ENCODE results near the gene SPRED3.
A peak's percentile ranks its signal among the peaks of the same experiment; 100 is the strongest.
"Not testable (repeated sequence)": the region's sequence is repeated elsewhere in the genome, so short reads cannot be mapped to it uniquely, and the experiment has no call there.

Gene SPRED3

GRCh38 chr19:38388349-38389100 is at the start of gene SPRED3:
TSS of gene SPRED3 (plus strand) at chr19:38388697. CDS start at chr19:38390303, 1,606 bp downstream.
- DNase-seq (ENCODE audit: low read depth) = no peak

DNA sequence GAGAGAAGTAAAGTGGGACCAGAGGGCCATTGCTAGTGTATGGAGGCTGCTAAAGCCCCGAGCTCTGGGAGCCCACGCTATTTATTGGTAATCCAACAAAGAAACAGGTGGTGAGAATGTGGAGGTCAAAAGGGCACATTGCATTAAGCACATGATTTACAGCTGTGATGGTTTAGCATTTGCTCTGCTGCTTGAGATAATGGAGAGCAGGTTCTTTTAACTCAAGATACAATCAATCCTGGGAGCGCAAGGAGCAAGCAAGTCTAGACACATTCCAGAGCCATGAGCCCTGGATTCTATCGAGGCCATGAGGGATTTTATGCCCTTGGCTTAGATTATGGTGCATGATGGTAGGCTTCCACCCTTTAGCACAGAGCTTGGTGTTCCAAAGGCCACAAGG is 49.5 kb upstream of the SPRED3 start:
- DNase-seq (ENCODE audit: low read depth) = not testable (repeated sequence)

- DNase-seq (ENCODE audit: low read depth) = no peak
Observed at GRCh38 chr19:38340927-38341326, 47.6 kb upstream of the SPRED3 start.

DNA sequence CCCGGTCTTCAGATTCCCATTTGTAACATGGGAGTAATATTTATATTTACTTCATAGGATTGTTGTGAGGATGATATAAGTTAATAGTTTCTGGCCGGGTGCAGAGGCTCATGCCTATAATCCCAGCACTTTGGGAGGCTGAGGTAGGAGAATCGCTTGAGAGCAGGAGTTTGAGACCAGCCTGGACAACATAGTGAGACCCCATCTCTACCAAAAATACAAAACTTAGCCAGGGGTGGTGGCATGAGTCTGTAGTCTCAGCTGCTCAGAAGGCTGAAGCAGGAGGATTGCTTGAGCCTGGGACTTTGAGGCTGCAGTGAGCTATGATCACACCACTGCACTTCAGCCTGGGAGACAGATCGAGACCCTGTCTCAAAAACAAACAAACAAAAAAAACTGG is 41.7 kb upstream of the SPRED3 start:
- no peak for DNase-seq (ENCODE audit: low read depth)

GRCh38 chr19:38350883-38351282 is 37.6 kb upstream of the SPRED3 start:
- DNase-seq (ENCODE audit: low read depth) = no peak

DNA sequence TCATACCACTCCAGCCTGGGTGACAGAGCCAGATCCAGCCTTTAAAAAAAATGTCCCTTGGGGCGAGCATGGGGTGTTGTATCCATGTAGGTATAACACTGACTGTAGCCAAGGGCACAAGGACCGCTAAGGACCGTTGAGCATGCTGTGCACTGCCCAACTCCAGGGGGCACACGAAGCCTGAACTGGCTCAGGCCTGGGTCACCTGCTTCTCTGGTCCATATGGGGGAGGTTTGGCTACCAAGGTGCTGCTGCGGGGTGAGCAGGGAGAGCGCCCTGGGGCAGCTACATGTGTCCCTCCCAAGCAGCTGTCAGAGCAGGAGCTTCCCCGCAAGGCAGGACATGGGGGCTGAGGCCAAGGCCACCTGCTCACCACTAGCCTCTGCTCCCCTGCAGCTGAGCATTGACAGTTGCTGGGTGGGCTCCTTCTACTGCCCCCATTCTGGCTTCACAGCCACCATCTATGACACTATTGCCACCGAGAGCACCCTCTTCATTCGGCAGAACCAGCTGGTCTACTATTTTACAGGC is 36.6 kb upstream of the SPRED3 start:
- DNase-seq (ENCODE audit: low read depth) = no peak

GRCh38 chr19:38352611-38353010 is 35.9 kb upstream of the SPRED3 start:
- no peak for DNase-seq (ENCODE audit: low read depth)

GRCh38 chr19:38355728-38356725 is 32.5 kb upstream of the SPRED3 start:
- DNase-seq (ENCODE audit: low read depth) = no peak

GRCh38 chr19:38358071-38358470 is 30.4 kb upstream of the SPRED3 start:
- DNase-seq (ENCODE audit: low read depth) = no peak

DNA sequence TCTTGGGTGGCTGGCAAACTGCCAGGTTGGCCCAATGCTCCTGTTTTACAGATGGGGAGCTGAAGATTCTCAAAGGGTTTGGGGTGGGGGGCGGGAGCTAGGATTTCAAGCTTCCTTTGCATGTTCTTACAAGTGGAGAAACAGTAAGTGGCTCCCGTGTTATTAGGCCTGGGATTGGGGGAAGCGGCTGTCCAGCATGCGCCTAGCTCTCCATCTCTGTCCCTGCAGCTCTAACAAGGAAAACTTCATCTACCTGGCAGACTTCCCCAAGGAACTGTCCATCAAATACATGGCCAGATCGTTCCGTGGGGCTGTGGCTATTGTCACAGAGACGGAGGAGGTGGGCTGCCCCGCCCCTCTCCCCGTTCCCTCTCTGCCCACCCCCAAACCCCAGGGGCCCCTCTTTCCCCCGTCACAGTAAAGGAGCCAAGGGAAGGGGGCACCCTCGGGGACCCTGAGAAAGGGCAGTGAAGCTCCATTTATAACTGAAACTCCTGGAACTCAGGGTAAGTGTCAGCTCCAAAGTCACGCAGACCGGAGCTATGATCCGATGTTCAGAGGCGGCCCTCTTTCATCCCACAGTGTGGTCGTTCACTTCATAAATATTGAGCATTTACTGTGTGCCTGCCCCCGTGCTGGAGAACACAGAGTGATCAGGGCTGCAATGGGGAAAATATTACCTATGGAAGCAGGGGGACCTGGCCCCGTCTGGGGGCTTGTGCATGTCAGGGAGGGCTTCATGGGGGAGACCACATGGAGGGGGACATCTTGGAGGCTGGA is 29.1 kb upstream of the SPRED3 start:
- DNase-seq (ENCODE audit: low read depth) = no peak

- DNase-seq (ENCODE audit: low read depth) = no peak
Observed at GRCh38 chr19:38360351-38360750, 28.1 kb upstream of the SPRED3 start.

- DNase-seq (ENCODE audit: low read depth) = no peak
Observed at GRCh38 chr19:38360839-38361631, 27.5 kb upstream of the SPRED3 start.

GRCh38 chr19:38361633-38362075 is 26.8 kb upstream of the SPRED3 start:
- DNase-seq (ENCODE audit: low read depth) = peak; percentile 59

DNA sequence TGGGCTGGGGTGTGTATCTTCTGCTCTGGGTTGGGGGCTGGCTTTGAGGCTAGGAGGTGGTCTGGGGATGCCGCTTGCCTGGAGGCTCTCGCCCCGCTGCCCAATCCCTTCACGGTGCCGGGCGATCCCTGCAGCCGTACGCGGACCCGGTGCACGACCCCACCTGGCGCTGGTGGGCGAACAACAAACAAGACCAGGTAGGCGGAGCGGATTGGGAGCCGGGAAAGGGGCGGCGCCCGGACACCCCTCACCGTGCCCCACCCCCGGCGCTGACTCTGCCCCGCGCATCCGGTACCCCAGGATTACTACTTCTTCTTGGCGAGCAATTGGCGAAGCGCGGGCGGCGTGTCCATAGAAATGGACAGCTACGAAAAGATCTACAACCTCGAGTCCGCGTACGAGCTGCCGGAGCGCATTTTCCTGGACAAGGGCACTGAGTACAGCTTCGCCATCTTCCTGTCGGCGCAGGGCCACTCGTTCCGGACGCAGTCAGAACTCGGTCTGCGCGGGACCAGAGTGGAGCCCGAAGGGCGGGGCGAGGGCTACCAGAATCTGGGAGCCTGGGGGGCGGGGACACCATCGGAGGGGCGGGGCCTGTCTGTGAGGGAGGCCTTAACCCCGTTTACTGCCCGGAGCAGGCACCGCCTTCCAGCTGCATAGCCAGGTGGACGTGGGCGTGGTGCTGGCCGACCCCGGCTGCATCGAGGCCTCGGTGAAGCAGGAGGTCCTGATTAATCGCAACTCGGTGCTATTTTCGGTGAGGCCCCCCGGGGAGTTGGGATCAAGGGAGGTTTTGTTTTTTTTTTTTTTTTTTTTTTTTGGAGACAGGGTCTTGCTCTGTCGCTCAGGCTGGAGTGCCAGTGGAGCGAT is 26.2 kb upstream of the SPRED3 start:
- peak; percentile 75 for DNase-seq (ENCODE audit: low read depth)

GRCh38 chr19:38362946-38363688 is 25.4 kb upstream of the SPRED3 start:
- DNase-seq (ENCODE audit: low read depth) = not testable (repeated sequence)

DNA sequence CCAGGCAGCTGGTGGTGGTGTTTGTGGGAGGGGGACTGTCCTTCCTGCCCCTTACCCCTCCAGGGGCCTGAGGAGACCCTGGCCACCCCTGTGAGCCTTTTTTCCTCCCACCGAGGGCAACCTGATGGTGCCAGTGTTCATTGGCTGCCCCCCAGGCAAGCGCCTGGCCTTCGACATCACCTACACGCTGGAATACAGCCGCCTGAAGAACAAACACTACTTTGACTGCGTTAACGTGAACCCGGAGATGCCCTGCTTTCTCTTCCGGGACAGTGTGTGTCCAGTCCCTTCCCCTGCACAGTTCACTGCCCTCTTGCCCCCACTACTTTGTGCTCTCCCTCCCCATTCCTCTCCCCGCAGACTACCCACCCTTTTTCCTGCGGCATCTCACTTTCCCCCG is 21.5 kb upstream of the SPRED3 start:
- no peak for DNase-seq (ENCODE audit: low read depth)

- no peak for DNase-seq (ENCODE audit: low read depth)
Observed at GRCh38 chr19:38369584-38369983, 18.9 kb upstream of the SPRED3 start.

DNA sequence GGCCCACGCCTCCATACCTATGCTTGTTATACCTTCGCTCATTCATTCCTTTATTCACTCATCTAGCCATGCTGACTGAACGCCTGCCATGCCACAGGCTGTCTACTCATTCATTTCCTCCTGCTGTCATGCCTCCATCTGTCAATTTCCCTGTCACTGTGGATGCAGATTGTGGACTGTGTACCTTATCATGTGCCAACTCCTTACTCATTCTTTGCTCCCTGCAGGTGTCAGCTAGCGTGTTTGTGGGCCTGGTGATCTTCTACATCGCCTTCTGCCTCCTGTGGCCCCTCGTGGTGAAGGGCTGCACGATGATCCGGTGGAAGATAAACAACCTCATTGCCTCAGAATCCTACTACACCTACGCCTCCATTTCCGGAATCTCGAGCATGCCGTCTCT is 18.2 kb upstream of the SPRED3 start:
- no peak for DNase-seq (ENCODE audit: low read depth)

DNA sequence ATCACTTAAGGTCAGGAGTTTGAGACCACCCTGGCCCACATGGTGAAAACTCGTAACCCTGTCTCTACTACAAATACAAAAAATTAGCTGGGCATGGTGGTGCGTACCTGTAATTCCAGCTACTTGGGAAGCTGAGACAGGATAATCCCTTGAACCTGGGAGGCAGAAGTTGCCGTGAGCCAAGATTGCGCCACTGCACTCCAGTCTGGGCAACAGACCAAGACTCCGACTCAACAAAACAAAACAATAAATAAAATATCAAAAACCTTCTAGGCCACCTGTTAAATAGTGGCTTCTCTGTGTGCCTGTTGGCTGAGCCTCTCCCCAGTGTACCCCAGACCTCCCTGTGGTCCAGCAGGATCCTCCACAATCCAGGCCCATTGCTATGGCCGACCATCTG is 17.4 kb upstream of the SPRED3 start:
- DNase-seq (ENCODE audit: low read depth) = no peak

Measured in activated T-cell treated with anti-CD3 and anti-CD28 coated beads for 24 hours (primary cell).